WTC11 (cell line): Measurements from ENCODE around the gene TNFSF9. TPM values are rescaled to one million over a fixed set of nuclear protein-coding genes. Genes with fewer than 3 reads are reported as not detected.

Experiments used
- ATAC-seq: fragments of 200-7000 bp; cut with Tn5 transposase; 2 replicates; pipeline ENCODE4 v1.10.0; 2021; ENCODE audit warnings: mild to moderate bottlenecking, moderate library complexity
- Bru-seq: library from RNA; stranded (reverse); fragments of 400-500 nt; gene quantifications from one replicate; lab custom pipeline; 2021; lab: Mats Ljungman, UMichigan
- CTCF ChIA-PET: fragments of 300-600 bp; sonication (Branson Sonifier 250); formaldehyde crosslinking; loops from one replicate; lab custom pipeline; 2021; ENCODE audit warnings: antibody characterized with exemption; lab: Charles Lee
- POLR2A ChIA-PET: fragments of 350-600 bp; sonication (Branson Sonifier 250); formaldehyde crosslinking; loops from one replicate; lab custom pipeline; 2021; ENCODE audit warnings: antibody characterized with exemption; lab: Charles Lee
- DNase-seq: peaks from one replicate; pipeline ENCODE4 v3.0.0; 2021; ENCODE audit warnings: low spot score
- H3K27ac Mint-ChIP-seq: 2 replicates; pipeline ENCODE4 v1.8.0; 2021; ENCODE audit warnings: mixed read lengths
- H3K27me3 Mint-ChIP-seq: 2 replicates; pipeline ENCODE4 v1.8.0; 2021; ENCODE audit warnings: low read depth, mild to moderate bottlenecking, moderate library complexity, mixed read lengths
- H3K36me3 Mint-ChIP-seq: 2 replicates; pipeline ENCODE4 v1.8.0; 2021; ENCODE audit warnings: mixed read lengths
- H3K4me1 Mint-ChIP-seq: 2 replicates; pipeline ENCODE4 v1.8.0; 2022; ENCODE audit warnings: mixed read lengths
- H3K4me3 Mint-ChIP-seq: 2 replicates; pipeline ENCODE4 v1.8.0; 2021; ENCODE audit warnings: mild to moderate bottlenecking, moderate library complexity, mixed read lengths
- H3K9me3 Mint-ChIP-seq: 2 replicates; pipeline ENCODE4 v1.8.0; 2021; ENCODE audit warnings: mixed read lengths
- ATF1 ChIP-seq: sonication (generic); formaldehyde crosslinking; IDR thresholded peaks from 2 replicates; pipeline ENCODE4 v1.8.1; 2023; ENCODE audit warnings: mild to moderate bottlenecking, moderate library complexity, missing genetic modification reagents
- CREB1 ChIP-seq: sonication (generic); formaldehyde crosslinking; IDR thresholded peaks from 2 replicates; pipeline ENCODE4 v1.8.0; 2023; ENCODE audit warnings: mild to moderate bottlenecking, missing genetic modification reagents
- CREM ChIP-seq: sonication (generic); formaldehyde crosslinking; IDR thresholded peaks from 2 replicates; pipeline ENCODE4 v1.8.1; 2022; ENCODE audit warnings: mild to moderate bottlenecking, missing genetic modification reagents, moderate library complexity
- ETV6 ChIP-seq: sonication (generic); formaldehyde crosslinking; IDR thresholded peaks from 2 replicates; pipeline ENCODE4 v1.8.1; 2022; ENCODE audit warnings: mild to moderate bottlenecking, missing genetic modification reagents
- FOXP4 ChIP-seq: sonication (generic); formaldehyde crosslinking; IDR thresholded peaks from 2 replicates; pipeline ENCODE4 v1.8.0; 2022; ENCODE audit warnings: mild to moderate bottlenecking, missing genetic modification reagents
- IRF2 ChIP-seq: sonication (generic); formaldehyde crosslinking; IDR thresholded peaks from 2 replicates; pipeline ENCODE4 v1.8.0; 2022; ENCODE audit warnings: low read depth, missing genetic modification reagents, borderline replicate concordance
- JAZF1 ChIP-seq: fragments of 250-450 bp; sonication (Bioruptor Pico); IDR thresholded peaks from 2 replicates; pipeline ENCODE4 v1.9.0; 2021; ENCODE audit warnings: moderate library complexity, mild to moderate bottlenecking, inconsistent platforms
- MYBL2 ChIP-seq: sonication (generic); formaldehyde crosslinking; IDR thresholded peaks from 2 replicates; pipeline ENCODE4 v1.8.1; 2023; ENCODE audit warnings: mild to moderate bottlenecking, moderate library complexity, missing genetic modification reagents
- NFATC4 ChIP-seq: fragments of 250-450 bp; sonication (Bioruptor Pico); IDR thresholded peaks from 2 replicates; pipeline ENCODE4 v1.9.0; 2021; ENCODE audit warnings: mild to moderate bottlenecking
- SP1 ChIP-seq: sonication (generic); formaldehyde crosslinking; conservative IDR thresholded peaks from 2 replicates; pipeline ENCODE4 v1.8.1; 2022; ENCODE audit warnings: missing genetic modification reagents
- TEAD1 ChIP-seq: sonication (generic); formaldehyde crosslinking; IDR thresholded peaks from 2 replicates; pipeline ENCODE4 v1.8.0; 2022; ENCODE audit warnings: mild to moderate bottlenecking, missing genetic modification reagents
- ZNF396 ChIP-seq: fragments of 250-450 bp; sonication (Bioruptor Pico); IDR thresholded peaks from 2 replicates; pipeline ENCODE4 v1.8.0; 2021; ENCODE audit warnings: mild to moderate bottlenecking, moderate library complexity, borderline replicate concordance
- long read RNA-seq, 3 experiments: library from RNA in 1 of 3; library from capped mRNA in 1 of 3; library from polyadenylated mRNA in 1 of 3; unstranded in 2 of 3; stranded (forward) in 1 of 3; transcript quantifications; one replicate each; pipeline ENCODE4 v2.0.0, GENCODE V29; 2021
- total RNA-seq: library from RNA; stranded (reverse); gene quantifications from 3 replicates; pipeline ENCODE4 v1.2.3, GENCODE V29; 2021
- TF ChIP-seq, protein P1 (sequence below): sonication (generic); formaldehyde crosslinking; IDR thresholded peaks from 2 replicates; pipeline ENCODE4 v1.8.1; 2022; ENCODE audit warnings: mild to moderate bottlenecking, missing genetic modification reagents, moderate library complexity, borderline replicate concordance
- TF ChIP-seq, protein P2 (sequence below): sonication (generic); formaldehyde crosslinking; IDR thresholded peaks from 2 replicates; pipeline ENCODE4 v1.8.1; 2022; ENCODE audit warnings: missing genetic modification reagents, borderline replicate concordance
- TF ChIP-seq, protein P3 (sequence below): sonication (generic); formaldehyde crosslinking; IDR thresholded peaks from 2 replicates; pipeline ENCODE4 v1.8.0; 2022; ENCODE audit warnings: missing genetic modification reagents
- TF ChIP-seq, protein P4 (sequence below): sonication (generic); formaldehyde crosslinking; conservative IDR thresholded peaks from 2 replicates; pipeline ENCODE4 v1.8.1; 2023; ENCODE audit warnings: mild to moderate bottlenecking, low read depth, missing genetic modification reagents, moderate library complexity
- TF ChIP-seq, protein P5 (sequence below): sonication (generic); formaldehyde crosslinking; IDR thresholded peaks from 2 replicates; pipeline ENCODE4 v1.8.1; 2023; ENCODE audit warnings: mild to moderate bottlenecking, missing genetic modification reagents, moderate library complexity

TNFSF9 gene, protein sequence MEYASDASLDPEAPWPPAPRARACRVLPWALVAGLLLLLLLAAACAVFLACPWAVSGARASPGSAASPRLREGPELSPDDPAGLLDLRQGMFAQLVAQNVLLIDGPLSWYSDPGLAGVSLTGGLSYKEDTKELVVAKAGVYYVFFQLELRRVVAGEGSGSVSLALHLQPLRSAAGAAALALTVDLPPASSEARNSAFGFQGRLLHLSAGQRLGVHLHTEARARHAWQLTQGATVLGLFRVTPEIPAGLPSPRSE
- total RNA-seq = 2.6 to 2.9 TPM (median 2.7 TPM) in 3 replicates
- percentile 40 among the genes with signal in this experiment for Bru-seq, nascent RNA
- long read RNA-seq, experiment 1, transcript TNFSF9-201 (3 exons, 1,665 nt) = major isoform, 6 of 6 reads
- long read RNA-seq, experiment 1, partial matches to known transcripts = 0 of 6 reads
- long read RNA-seq, experiment 1, other reads (novel, unspliced or antisense) = 0 of 6 reads
- long read RNA-seq, experiment 2, partial matches to known transcripts = 0 of 3 reads
- long read RNA-seq, experiment 2, other reads (novel, unspliced or antisense) = 1 of 3 reads
- long read RNA-seq, experiment 3 = 0 reads

DNA sequence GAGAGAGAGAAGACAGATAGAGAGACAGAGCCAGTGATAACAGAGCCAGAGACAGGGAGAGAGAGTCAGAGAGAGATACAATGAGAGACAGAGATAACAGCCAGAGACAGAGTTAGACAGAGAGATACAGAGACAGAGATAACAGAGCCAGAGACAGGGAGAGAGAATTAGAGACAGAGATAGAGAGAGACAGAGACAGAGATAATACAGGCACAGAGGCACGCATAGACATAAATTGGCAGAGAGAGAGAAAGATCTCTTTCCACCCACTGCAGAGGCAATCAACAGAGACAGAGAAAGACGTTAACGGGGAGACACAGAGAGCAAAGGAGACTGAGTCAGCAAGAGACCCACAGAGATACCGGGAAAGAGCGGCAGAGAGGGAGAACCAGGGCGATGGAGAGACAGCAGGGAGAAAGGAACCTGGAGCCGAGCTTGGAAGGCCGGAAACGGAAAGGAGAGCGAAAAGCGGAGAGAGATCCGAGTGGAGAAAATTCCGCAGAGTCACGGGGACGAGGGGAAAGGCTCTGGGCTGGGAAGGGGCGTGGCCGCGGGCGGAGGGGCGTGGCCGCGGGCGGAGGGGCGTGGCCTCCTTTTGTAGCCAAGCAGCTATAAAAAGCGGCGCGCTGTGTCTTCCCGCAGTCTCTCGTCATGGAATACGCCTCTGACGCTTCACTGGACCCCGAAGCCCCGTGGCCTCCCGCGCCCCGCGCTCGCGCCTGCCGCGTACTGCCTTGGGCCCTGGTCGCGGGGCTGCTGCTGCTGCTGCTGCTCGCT is at the start of gene TNFSF9:
TNFSF9 (plus strand) TSS at position 641 of the 777 bp plus-strand sequence; CDS start at position 652, 11 bp downstream.
- DNase-seq = peak; percentile 86
- H3K27me3 Mint-ChIP-seq = peaks cover 77% of the 10 kb centered on the region
- peaks cover 48% of the 10 kb centered on the region for H3K4me1 Mint-ChIP-seq
- peak; percentile 49 for ATAC-seq
- no peak for TF ChIP-seq ZNF396 (CRISPR knock-in tag)
- TF ChIP-seq, protein P1, sequence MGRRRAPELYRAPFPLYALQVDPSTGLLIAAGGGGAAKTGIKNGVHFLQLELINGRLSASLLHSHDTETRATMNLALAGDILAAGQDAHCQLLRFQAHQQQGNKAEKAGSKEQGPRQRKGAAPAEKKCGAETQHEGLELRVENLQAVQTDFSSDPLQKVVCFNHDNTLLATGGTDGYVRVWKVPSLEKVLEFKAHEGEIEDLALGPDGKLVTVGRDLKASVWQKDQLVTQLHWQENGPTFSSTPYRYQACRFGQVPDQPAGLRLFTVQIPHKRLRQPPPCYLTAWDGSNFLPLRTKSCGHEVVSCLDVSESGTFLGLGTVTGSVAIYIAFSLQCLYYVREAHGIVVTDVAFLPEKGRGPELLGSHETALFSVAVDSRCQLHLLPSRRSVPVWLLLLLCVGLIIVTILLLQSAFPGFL (CRISPR knock-in tag) = no peak
- TF ChIP-seq, protein P2, sequence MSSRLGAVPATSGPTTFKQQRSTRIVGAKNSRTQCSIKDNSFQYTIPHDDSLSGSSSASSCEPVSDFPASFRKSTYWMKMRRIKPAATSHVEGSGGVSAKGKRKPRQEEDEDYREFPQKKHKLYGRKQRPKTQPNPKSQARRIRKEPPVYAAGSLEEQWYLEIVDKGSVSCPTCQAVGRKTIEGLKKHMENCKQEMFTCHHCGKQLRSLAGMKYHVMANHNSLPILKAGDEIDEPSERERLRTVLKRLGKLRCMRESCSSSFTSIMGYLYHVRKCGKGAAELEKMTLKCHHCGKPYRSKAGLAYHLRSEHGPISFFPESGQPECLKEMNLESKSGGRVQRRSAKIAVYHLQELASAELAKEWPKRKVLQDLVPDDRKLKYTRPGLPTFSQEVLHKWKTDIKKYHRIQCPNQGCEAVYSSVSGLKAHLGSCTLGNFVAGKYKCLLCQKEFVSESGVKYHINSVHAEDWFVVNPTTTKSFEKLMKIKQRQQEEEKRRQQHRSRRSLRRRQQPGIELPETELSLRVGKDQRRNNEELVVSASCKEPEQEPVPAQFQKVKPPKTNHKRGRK = peak; percentile 42; the same call in 1 of the 2 replicates
- TF ChIP-seq CREM = no peak
- TF ChIP-seq IRF2 = no peak
- TF ChIP-seq NFATC4 (CRISPR knock-in tag) = no peak
- no peak for TF ChIP-seq JAZF1
- TF ChIP-seq, protein P3, sequence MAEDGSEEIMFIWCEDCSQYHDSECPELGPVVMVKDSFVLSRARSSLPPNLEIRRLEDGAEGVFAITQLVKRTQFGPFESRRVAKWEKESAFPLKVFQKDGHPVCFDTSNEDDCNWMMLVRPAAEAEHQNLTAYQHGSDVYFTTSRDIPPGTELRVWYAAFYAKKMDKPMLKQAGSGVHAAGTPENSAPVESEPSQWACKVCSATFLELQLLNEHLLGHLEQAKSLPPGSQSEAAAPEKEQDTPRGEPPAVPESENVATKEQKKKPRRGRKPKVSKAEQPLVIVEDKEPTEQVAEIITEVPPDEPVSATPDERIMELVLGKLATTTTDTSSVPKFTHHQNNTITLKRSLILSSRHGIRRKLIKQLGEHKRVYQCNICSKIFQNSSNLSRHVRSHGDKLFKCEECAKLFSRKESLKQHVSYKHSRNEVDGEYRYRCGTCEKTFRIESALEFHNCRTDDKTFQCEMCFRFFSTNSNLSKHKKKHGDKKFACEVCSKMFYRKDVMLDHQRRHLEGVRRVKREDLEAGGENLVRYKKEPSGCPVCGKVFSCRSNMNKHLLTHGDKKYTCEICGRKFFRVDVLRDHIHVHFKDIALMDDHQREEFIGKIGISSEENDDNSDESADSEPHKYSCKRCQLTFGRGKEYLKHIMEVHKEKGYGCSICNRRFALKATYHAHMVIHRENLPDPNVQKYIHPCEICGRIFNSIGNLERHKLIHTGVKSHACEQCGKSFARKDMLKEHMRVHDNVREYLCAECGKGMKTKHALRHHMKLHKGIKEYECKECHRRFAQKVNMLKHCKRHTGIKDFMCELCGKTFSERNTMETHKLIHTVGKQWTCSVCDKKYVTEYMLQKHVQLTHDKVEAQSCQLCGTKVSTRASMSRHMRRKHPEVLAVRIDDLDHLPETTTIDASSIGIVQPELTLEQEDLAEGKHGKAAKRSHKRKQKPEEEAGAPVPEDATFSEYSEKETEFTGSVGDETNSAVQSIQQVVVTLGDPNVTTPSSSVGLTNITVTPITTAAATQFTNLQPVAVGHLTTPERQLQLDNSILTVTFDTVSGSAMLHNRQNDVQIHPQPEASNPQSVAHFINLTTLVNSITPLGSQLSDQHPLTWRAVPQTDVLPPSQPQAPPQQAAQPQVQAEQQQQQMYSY (CRISPR knock-in tag) = peak; percentile 59; the same call in 1 of the 2 replicates
- TF ChIP-seq, protein P4, sequence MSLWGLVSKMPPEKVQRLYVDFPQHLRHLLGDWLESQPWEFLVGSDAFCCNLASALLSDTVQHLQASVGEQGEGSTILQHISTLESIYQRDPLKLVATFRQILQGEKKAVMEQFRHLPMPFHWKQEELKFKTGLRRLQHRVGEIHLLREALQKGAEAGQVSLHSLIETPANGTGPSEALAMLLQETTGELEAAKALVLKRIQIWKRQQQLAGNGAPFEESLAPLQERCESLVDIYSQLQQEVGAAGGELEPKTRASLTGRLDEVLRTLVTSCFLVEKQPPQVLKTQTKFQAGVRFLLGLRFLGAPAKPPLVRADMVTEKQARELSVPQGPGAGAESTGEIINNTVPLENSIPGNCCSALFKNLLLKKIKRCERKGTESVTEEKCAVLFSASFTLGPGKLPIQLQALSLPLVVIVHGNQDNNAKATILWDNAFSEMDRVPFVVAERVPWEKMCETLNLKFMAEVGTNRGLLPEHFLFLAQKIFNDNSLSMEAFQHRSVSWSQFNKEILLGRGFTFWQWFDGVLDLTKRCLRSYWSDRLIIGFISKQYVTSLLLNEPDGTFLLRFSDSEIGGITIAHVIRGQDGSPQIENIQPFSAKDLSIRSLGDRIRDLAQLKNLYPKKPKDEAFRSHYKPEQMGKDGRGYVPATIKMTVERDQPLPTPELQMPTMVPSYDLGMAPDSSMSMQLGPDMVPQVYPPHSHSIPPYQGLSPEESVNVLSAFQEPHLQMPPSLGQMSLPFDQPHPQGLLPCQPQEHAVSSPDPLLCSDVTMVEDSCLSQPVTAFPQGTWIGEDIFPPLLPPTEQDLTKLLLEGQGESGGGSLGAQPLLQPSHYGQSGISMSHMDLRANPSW (CRISPR knock-in tag) = no peak
- TF ChIP-seq FOXP4 (CRISPR knock-in tag) = 0 out of 2 replicates have a peak, but pooled peaks have one; percentile 45
- no peak for TF ChIP-seq CREB1 (CRISPR knock-in tag)
- peak; percentile 77; the same call in 1 of the 2 replicates for TF ChIP-seq SP1 (CRISPR knock-in tag)
- TF ChIP-seq, protein P5, sequence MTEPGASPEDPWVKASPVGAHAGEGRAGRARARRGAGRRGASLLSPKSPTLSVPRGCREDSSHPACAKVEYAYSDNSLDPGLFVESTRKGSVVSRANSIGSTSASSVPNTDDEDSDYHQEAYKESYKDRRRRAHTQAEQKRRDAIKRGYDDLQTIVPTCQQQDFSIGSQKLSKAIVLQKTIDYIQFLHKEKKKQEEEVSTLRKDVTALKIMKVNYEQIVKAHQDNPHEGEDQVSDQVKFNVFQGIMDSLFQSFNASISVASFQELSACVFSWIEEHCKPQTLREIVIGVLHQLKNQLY (CRISPR knock-in tag) = no peak
- no peak for TF ChIP-seq MYBL2 (CRISPR knock-in tag)
- no peak for TF ChIP-seq ATF1 (CRISPR knock-in tag)
- no peak for TF ChIP-seq TEAD1 (CRISPR knock-in tag)
- 0 out of 2 replicates have a peak, but pooled peaks have one; percentile 37 for TF ChIP-seq ETV6 (CRISPR knock-in tag)
- TF ChIP-seq, all 79 proteins: peak for 5
- H3K27ac Mint-ChIP-seq = peak within 1 kb of the TSS; percentile 60
- ChIA-PET POLR2A (interaction anchor here (0.6 to 1.3 kb wide), 5 partner anchors 11 to 57 kb away, joined by 3 to 6 read pairs (median 4); no protein-coding TSS in a partner anchor), CTCF (interaction anchor here (0.6 to 1.1 kb wide), 4 partner anchors 8 to 223 kb away, joined by 3 to 13 read pairs (median 4); no protein-coding TSS in a partner anchor)
- H3K36me3 Mint-ChIP-seq = peaks cover 3% of the 10 kb centered on the region
- peak within 1 kb of the TSS; percentile 74 for H3K4me3 Mint-ChIP-seq
- H3K9me3 Mint-ChIP-seq = peaks cover 2% of the 10 kb centered on the region
